H1 (cell line): ENCODE data around the gene RIN3. TPM values are rescaled to one million over a fixed set of nuclear protein-coding genes. Genes with fewer than 3 reads are reported as not detected.

ENCODE experiments used
- CTCF ChIA-PET: fragments of 300-600 bp; sonication (Branson Sonifier 250); formaldehyde crosslinking; loops from one replicate; lab custom pipeline; 2021; ENCODE audit not compliant: partially characterized antibody; lab: Charles Lee
- POLR2A ChIA-PET: fragments of 300-600 bp; sonication (Branson Sonifier 250); formaldehyde crosslinking; loops from one replicate; lab custom pipeline; 2021; ENCODE audit warnings: inconsistent platforms; ENCODE audit not compliant: partially characterized antibody; lab: Charles Lee
- DNase-seq, 2 experiments: peaks; one replicate each; pipeline versions ENCODE4 v3.0.0 to v3.0.0-alpha.2; 2010 to 2022; ENCODE audit warnings: low spot score in 2 of 2, low read depth in 1 of 2, mixed read lengths in 1 of 2
- FAIRE-seq: peaks from 2 replicates; lab custom pipeline; 2011; peaks lifted over from hg19 to GRCh38; lab: Jason Lieb, UNC
- H2AFZ ChIP-seq: 2 replicates; pipeline ENCODE4 v1.8.1; 2012; ENCODE audit warnings: low read length, inconsistent platforms
- H2AK5ac ChIP-seq: 2 replicates; pipeline ENCODE4 v1.6.1; 2013; ENCODE audit warnings: low read depth, low read length
- H2BK120ac ChIP-seq: replicated peaks from 2 replicates; pipeline ENCODE3; 2013; ENCODE audit warnings: low read depth, low read length, inconsistent platforms
- H2BK12ac ChIP-seq: 2 replicates; pipeline ENCODE4 v1.6.1; 2013; ENCODE audit warnings: low read depth, low read length
- H2BK15ac ChIP-seq: 2 replicates; pipeline ENCODE4 v1.6.1; 2013; ENCODE audit warnings: low read length
- H2BK20ac ChIP-seq: 2 replicates; pipeline ENCODE4 v1.6.1; 2013; ENCODE audit warnings: low read length
- H2BK5ac ChIP-seq: 2 replicates; pipeline ENCODE4 v1.6.1; 2013; ENCODE audit warnings: low read depth, low read length
- H3K14ac ChIP-seq: 2 replicates; pipeline ENCODE4 v1.6.1; 2013; ENCODE audit warnings: inconsistent platforms; ENCODE audit not compliant: insufficient read length
- H3K18ac ChIP-seq: 2 replicates; pipeline ENCODE4 v1.6.1; 2013; ENCODE audit warnings: low read length; ENCODE audit errors: extremely low read depth
- H3K23ac ChIP-seq: 2 replicates; pipeline ENCODE4 v1.6.1; 2013; ENCODE audit warnings: inconsistent platforms; ENCODE audit not compliant: insufficient read length
- H3K23me2 ChIP-seq: 2 replicates; pipeline ENCODE4 v1.6.1; 2013; ENCODE audit warnings: low read depth, low read length
- H3K27ac ChIP-seq: 2 replicates; pipeline ENCODE4 v1.6.1; 2011; ENCODE audit warnings: low read depth, low read length, inconsistent platforms
- H3K27me3 ChIP-seq, 4 experiments: replicated peaks in 1 of 4; 1 replicate in 1 of 4; 2 replicates in 3 of 4; pipeline versions ENCODE4 v1.6.1 to v1.8.1; 2011 to 2013; ENCODE audit warnings: low read length in 3 of 4, mild to moderate bottlenecking in 3 of 4, inconsistent platforms in 2 of 4, mixed read lengths in 2 of 4, moderate library complexity in 1 of 4; ENCODE audit not compliant: control insufficient read depth in 3 of 4, insufficient read depth in 3 of 4; ENCODE audit errors: extremely low read depth in 1 of 4
- H3K36me3 ChIP-seq, 4 experiments: 2 replicates each; pipeline versions ENCODE4 v1.6.1 to v1.8.1; 2011 to 2013; ENCODE audit warnings: mild to moderate bottlenecking in 4 of 4, low read length in 3 of 4, moderate library complexity in 2 of 4, control low read depth in 1 of 4, inconsistent platforms in 1 of 4; ENCODE audit not compliant: insufficient read depth in 4 of 4, control insufficient read depth in 2 of 4
- H3K4ac ChIP-seq: replicated peaks from 2 replicates; pipeline ENCODE3; 2013; ENCODE audit warnings: low read length, low read depth, mixed read lengths, inconsistent platforms; ENCODE audit not compliant: insufficient read length
- H3K4me1 ChIP-seq, 4 experiments: replicated peaks in 1 of 4; 1 replicate in 1 of 4; 2 replicates in 3 of 4; pipeline versions ENCODE4 v1.6.1 to v1.8.1; 2011 to 2013; ENCODE audit warnings: low read length in 3 of 4, inconsistent platforms in 2 of 4, mixed read lengths in 1 of 4; ENCODE audit not compliant: insufficient read depth in 4 of 4, control insufficient read depth in 3 of 4
- H3K4me2 ChIP-seq, 2 experiments: 2 replicates each; pipeline versions ENCODE4 v1.6.1 to v1.8.1; 2011 to 2013; ENCODE audit warnings: low read depth in 2 of 2, low read length in 2 of 2, control low read depth in 1 of 2, inconsistent platforms in 1 of 2, mild to moderate bottlenecking in 1 of 2; ENCODE audit not compliant: insufficient read depth in 1 of 2
- H3K4me3 ChIP-seq, 4 experiments: fragments of 200-600, 300-600 bp in 1 of 4; sonication (generic), shearing (Covaris generic), sonication (Bioruptor Twin) in 1 of 4; 2 replicates each; pipeline versions ENCODE4 v1.5.1 to v1.8.1; 2011 to 2016; ENCODE audit warnings: low read length in 4 of 4, low read depth in 3 of 4, control low read depth in 2 of 4, inconsistent platforms in 2 of 4, mild to moderate bottlenecking in 2 of 4, mixed read lengths in 1 of 4, moderate library complexity in 1 of 4; ENCODE audit not compliant: insufficient read depth in 2 of 4; ENCODE audit errors: extremely low read depth in 1 of 4
- H3K56ac ChIP-seq: replicated peaks from 2 replicates; pipeline ENCODE3; 2013; ENCODE audit warnings: low read depth, mild to moderate bottlenecking, mixed read lengths, low read length, inconsistent platforms; ENCODE audit not compliant: insufficient read length
- H3K79me1 ChIP-seq: 2 replicates; pipeline ENCODE4 v1.6.1; 2013; ENCODE audit warnings: low read depth, low read length, control low read depth
- H3K79me2 ChIP-seq, 2 experiments: 2 replicates each; pipeline versions ENCODE4 v1.6.1 to v1.8.1; 2012 to 2013; ENCODE audit warnings: low read length in 2 of 2, mild to moderate bottlenecking in 2 of 2, inconsistent platforms in 1 of 2; ENCODE audit not compliant: insufficient read depth in 2 of 2, control insufficient read depth in 1 of 2
- H3K9ac ChIP-seq, 4 experiments: replicated peaks in 1 of 4; 1 replicate in 1 of 4; 2 replicates in 3 of 4; pipeline versions ENCODE4 v1.6.1 to v1.8.1; 2011 to 2013; ENCODE audit warnings: low read depth in 3 of 4, low read length in 3 of 4, control low read depth in 2 of 4, mild to moderate bottlenecking in 2 of 4, moderate library complexity in 2 of 4, inconsistent platforms in 1 of 4; ENCODE audit errors: extremely low read depth in 1 of 4
- H3K9me3 ChIP-seq, 2 experiments: 2 replicates each; pipeline versions ENCODE4 v1.6.1 to v1.8.1; 2012 to 2013; ENCODE audit warnings: mild to moderate bottlenecking in 2 of 2, moderate library complexity in 2 of 2, control low read depth in 1 of 2, inconsistent platforms in 1 of 2, low read depth in 1 of 2, low read length in 1 of 2, mixed read lengths in 1 of 2; ENCODE audit not compliant: insufficient read depth in 2 of 2
- H4K20me1 ChIP-seq, 2 experiments: replicated peaks in 1 of 2; 2 replicates each; pipeline versions ENCODE3 to v1.8.1; 2011 to 2013; ENCODE audit warnings: inconsistent platforms in 2 of 2, low read length in 2 of 2, mild to moderate bottlenecking in 1 of 2; ENCODE audit not compliant: insufficient read depth in 2 of 2, control insufficient read depth in 1 of 2
- H4K5ac ChIP-seq: 2 replicates; pipeline ENCODE4 v1.6.1; 2013; ENCODE audit warnings: low read length, low read depth, mixed read lengths, inconsistent platforms; ENCODE audit not compliant: insufficient read length
- H4K8ac ChIP-seq: 2 replicates; pipeline ENCODE4 v1.8.0; 2013; ENCODE audit warnings: mild to moderate bottlenecking, moderate library complexity, low read length, inconsistent platforms; ENCODE audit not compliant: insufficient read depth; ENCODE audit errors: extremely low read depth
- H4K91ac ChIP-seq: replicated peaks from 2 replicates; pipeline ENCODE3; 2013; ENCODE audit warnings: low read length, mixed read lengths, inconsistent platforms; ENCODE audit not compliant: insufficient read length
- ATF3 ChIP-seq: IDR thresholded peaks from 2 replicates; pipeline ENCODE4 v1.6.1; 2011; ENCODE audit warnings: low read depth, mild to moderate bottlenecking, low read length; ENCODE audit not compliant: insufficient read depth
- CBX8 ChIP-seq: fragments of 300-800, 300-1000 bp; sonication (generic); IDR thresholded peaks from 2 replicates; pipeline ENCODE4 v1.7.1; 2016; ENCODE audit warnings: low read depth, low read length, borderline replicate concordance
- EGR1 ChIP-seq: IDR thresholded peaks from 2 replicates; pipeline ENCODE4 v1.6.1; 2011; ENCODE audit warnings: low read depth, low read length, borderline replicate concordance
- FOSL1 ChIP-seq: IDR thresholded peaks from 2 replicates; pipeline ENCODE4 v1.6.1; 2011; ENCODE audit warnings: mild to moderate bottlenecking, low read depth, low read length, moderate library complexity; ENCODE audit not compliant: insufficient read depth
- HDAC6 ChIP-seq: IDR thresholded peaks from one replicate; pipeline ENCODE4 v1.7.1; 2012; ENCODE audit warnings: low read depth, mild to moderate bottlenecking, inconsistent platforms, low read length, moderate library complexity
- RAD21 ChIP-seq, 2 experiments: IDR thresholded peaks in 1 of 2; conservative IDR thresholded peaks in 1 of 2; 2 replicates each; pipeline ENCODE4 v1.6.1; 2011; ENCODE audit warnings: low read depth in 2 of 2, low read length in 2 of 2, improper control_type of control experiment in 1 of 2, inconsistent platforms in 1 of 2, mild to moderate bottlenecking in 1 of 2, moderate library complexity in 1 of 2
- ZNF274 ChIP-seq: IDR thresholded peaks from 2 replicates; pipeline ENCODE4 v1.7.0; 2012; ENCODE audit warnings: low read length, borderline replicate concordance; ENCODE audit errors: extremely low read depth
- WGBS, 2 experiments: shearing (Covaris generic) in 1 of 2; methylation state at CpG; one replicate each; pipeline versions ENCODE4 v1.1.6 to v1.1.7; 2013 to 2015; ENCODE audit warnings: low lambda C conversion rate in 2 of 2, mixed read lengths in 2 of 2, inconsistent platforms in 1 of 2, low coverage in 1 of 2, missing lambda C conversion rate in 1 of 2; ENCODE audit not compliant: insufficient replicate concordance in 2 of 2, insufficient coverage in 1 of 2, insufficient read length in 1 of 2; ENCODE audit errors: extremely low coverage in 1 of 2, missing lambda C conversion rate in 1 of 2; 5-methylcytosine and 5-hydroxymethylcytosine counted together
- polyA plus RNA-seq, 7 experiments: library from polyadenylated mRNA; depleted of rRNA in 3 of 7; stranded (reverse) in 5 of 7; unstranded in 2 of 7; fragments of >200 nt in 5 of 7; fragments of 200-250 nt in 2 of 7; gene quantifications; 1 replicate in 5 of 7; 2 replicates in 1 of 7; 4 replicates in 1 of 7; pipeline versions ENCODE4 v1.2.1 to v1.2.3, GENCODE V29; 2011 to 2013; ENCODE audit warnings: missing spikeins in 2 of 7, mixed read lengths in 2 of 7
- total RNA-seq: library from RNA; stranded (reverse); fragmentation: NEBNext Ultra II Directional; extraction: Animal tissue kit (Norgen Biotek cat#: 25700); gene quantifications from 2 replicates; pipeline ENCODE4 v1.2.1, GENCODE V29; 2021
- TF ChIP-seq, protein P1 (sequence below): IDR thresholded peaks from 2 replicates; pipeline ENCODE4 v1.6.1; 2011; ENCODE audit warnings: low read length, improper control_type of control experiment

Gene RIN3
- total and polyA plus RNA-seq, 2 of the 8 experiments (the other 6 are each of a cell fraction or from before 2014, with no cell fraction given) = 0.59 to 1.5 TPM

- H3K56ac ChIP-seq = no peak overlapping the region
- H3K79me2 ChIP-seq = peaks cover 0 to 15% of the 10 kb centered on the region in 2 experiments; a peak in 3 of 4 replicates
- POLR2A ChIA-PET = interaction anchor here (5.3 kb wide), 1 partner anchor 15 kb away, joined by 19 read pairs; the partner anchor contains the start of gene LGMN
- H3K23me2 ChIP-seq = no peaks in the 10 kb centered on the region
- no peak overlapping the region for H4K8ac ChIP-seq
- no peak overlapping the region for H2BK15ac ChIP-seq
- H3K36me3 ChIP-seq = peaks cover 4 to 14% (median 4%) of the 10 kb centered on the region in 4 experiments; a peak in 5 of 8 replicates
- DNase-seq = no peak
- H2BK120ac ChIP-seq = no peak overlapping the region
- H3K27ac ChIP-seq = no peak overlapping the region
- no peak overlapping the region for H2BK20ac ChIP-seq
- FAIRE-seq = no peak
- CTCF ChIA-PET = interaction anchor here (1.1 to 2.0 kb wide), 2 partner anchors 51 to 54 kb away, joined by 3 to 4 read pairs; no protein-coding TSS in a partner anchor
- no peak overlapping the region for H3K14ac ChIP-seq
- H2BK5ac ChIP-seq = no peak overlapping the region
- peaks cover 0 to 5% of the 10 kb centered on the region in 2 experiments for H4K20me1 ChIP-seq
- H4K91ac ChIP-seq = no peak overlapping the region
- H3K9ac ChIP-seq = no peak overlapping the region
- H3K4ac ChIP-seq = no peak overlapping the region
- H2AFZ ChIP-seq = no peak overlapping the region
- H3K79me1 ChIP-seq = peaks cover 5% of the 10 kb centered on the region; the same call in 1 of the 2 replicates
- H3K4me1 ChIP-seq = no peaks in the 10 kb centered on the region
- no peak overlapping the region for H2BK12ac ChIP-seq
- H3K4me2 ChIP-seq = no peak overlapping the region
- no peak overlapping the region for H4K5ac ChIP-seq
- H3K23ac ChIP-seq = no peak overlapping the region
- H3K18ac ChIP-seq = no peak overlapping the region
- TF ChIP-seq, protein P1, sequence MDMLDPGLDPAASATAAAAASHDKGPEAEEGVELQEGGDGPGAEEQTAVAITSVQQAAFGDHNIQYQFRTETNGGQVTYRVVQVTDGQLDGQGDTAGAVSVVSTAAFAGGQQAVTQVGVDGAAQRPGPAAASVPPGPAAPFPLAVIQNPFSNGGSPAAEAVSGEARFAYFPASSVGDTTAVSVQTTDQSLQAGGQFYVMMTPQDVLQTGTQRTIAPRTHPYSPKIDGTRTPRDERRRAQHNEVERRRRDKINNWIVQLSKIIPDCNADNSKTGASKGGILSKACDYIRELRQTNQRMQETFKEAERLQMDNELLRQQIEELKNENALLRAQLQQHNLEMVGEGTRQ = no peak
- no peak for TF ChIP-seq HDAC6
- no peak for TF ChIP-seq EGR1
- no peak for TF ChIP-seq RAD21 (IDR thresholded peaks at IDR 0.05 in 1 of 2, conservative IDR thresholded peaks at IDR 0.05 in 1 of 2; ENCODE audit: low read depth in 2 of 2, low read length in 2 of 2)
- no peak for TF ChIP-seq ATF3
- no peak for TF ChIP-seq FOSL1
- TF ChIP-seq ZNF274 = no peak
- no peak for TF ChIP-seq CBX8
- 90% methylated on average over 4 of the region's 4 CpGs; no CpG with 5 or more reads in 1 of the 2 experiments for WGBS, 2 experiments
- no peak overlapping the region for H2AK5ac ChIP-seq
- no peaks in the 10 kb centered on the region for H3K27me3 ChIP-seq
- no peaks in the 10 kb centered on the region for H3K9me3 ChIP-seq
- no peak overlapping the region for H3K4me3 ChIP-seq
Measured at GRCh38 chr14:92733007-92733406, 219.4 kb downstream of the RIN3 start.
